ENCODE data around the gene KRABD2.

DNA sequence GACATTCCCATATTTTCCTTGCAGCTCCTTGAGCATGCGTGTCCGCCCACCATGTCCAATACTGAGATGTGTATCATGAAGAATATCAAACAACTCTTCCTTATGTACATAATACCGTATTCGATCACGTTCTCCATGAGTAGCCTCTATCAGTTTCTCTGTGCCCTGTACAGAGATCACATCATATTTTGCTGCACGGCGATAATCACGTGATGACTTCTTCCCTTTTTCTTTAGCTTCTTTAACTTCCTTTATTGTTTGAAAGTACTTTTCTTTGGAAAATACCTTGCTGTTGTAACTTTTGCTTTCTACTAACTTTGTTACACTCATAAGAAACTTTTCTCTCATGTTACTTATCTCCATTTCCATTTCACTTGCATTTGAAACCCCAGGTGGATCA, 6.6 kb downstream of the KRABD2 start:
- TF ChIP-seq, protein P1, sequence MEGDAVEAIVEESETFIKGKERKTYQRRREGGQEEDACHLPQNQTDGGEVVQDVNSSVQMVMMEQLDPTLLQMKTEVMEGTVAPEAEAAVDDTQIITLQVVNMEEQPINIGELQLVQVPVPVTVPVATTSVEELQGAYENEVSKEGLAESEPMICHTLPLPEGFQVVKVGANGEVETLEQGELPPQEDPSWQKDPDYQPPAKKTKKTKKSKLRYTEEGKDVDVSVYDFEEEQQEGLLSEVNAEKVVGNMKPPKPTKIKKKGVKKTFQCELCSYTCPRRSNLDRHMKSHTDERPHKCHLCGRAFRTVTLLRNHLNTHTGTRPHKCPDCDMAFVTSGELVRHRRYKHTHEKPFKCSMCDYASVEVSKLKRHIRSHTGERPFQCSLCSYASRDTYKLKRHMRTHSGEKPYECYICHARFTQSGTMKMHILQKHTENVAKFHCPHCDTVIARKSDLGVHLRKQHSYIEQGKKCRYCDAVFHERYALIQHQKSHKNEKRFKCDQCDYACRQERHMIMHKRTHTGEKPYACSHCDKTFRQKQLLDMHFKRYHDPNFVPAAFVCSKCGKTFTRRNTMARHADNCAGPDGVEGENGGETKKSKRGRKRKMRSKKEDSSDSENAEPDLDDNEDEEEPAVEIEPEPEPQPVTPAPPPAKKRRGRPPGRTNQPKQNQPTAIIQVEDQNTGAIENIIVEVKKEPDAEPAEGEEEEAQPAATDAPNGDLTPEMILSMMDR (conservative IDR thresholded peaks at IDR 0.05; ENCODE audit: low read depth, low read length) = no peak
- no peak for TF ChIP-seq EZH2 (IDR thresholded peaks at IDR 0.05; ENCODE audit: borderline replicate concordance, low read depth, low read length, poor library complexity, severe bottlenecking)
